IPS-18a (cell line): ENCODE data around the gene GALNT2.

Experiments
- H3K27ac ChIP-seq: one replicate; pipeline ENCODE4 v1.5.1; 2013; ENCODE audit warnings: low read length
- H3K27me3 ChIP-seq: one replicate; pipeline ENCODE4 v1.6.1; 2013; ENCODE audit warnings: mild to moderate bottlenecking, low read length; ENCODE audit not compliant: control insufficient read depth, insufficient read depth
- H3K36me3 ChIP-seq: one replicate; pipeline ENCODE4 v1.6.1; 2013; ENCODE audit warnings: low read depth, low read length; ENCODE audit not compliant: control insufficient read depth
- H3K4me1 ChIP-seq: one replicate; pipeline ENCODE4 v1.6.1; 2013; ENCODE audit warnings: low read depth, low read length; ENCODE audit not compliant: control insufficient read depth
- H3K4me3 ChIP-seq: one replicate; pipeline ENCODE4 v1.5.1; 2013; ENCODE audit warnings: low read length
- H3K9ac ChIP-seq: one replicate; pipeline ENCODE4 v1.6.1; 2013; ENCODE audit warnings: mild to moderate bottlenecking, low read length, moderate library complexity
- H3K9me3 ChIP-seq: one replicate; pipeline ENCODE4 v1.6.1; 2013; ENCODE audit warnings: low read depth, low read length; ENCODE audit not compliant: control insufficient read depth

The GALNT2 gene

GRCh38 chr1:230170153-230170547, 103.1 kb downstream of the GALNT2 start:
- Histone ChIP-seq H3K27me3 (no peaks in the 10 kb centered on the region), H3K9me3 (no peaks in the 10 kb centered on the region), H3K9ac (no peak overlapping the region), H3K27ac (no peak overlapping the region), H3K4me1 (peaks cover 18% of the 10 kb centered on the region), H3K36me3 (no peaks in the 10 kb centered on the region), H3K4me3 (no peak overlapping the region)

- no peaks in the 10 kb centered on the region for H3K9me3 ChIP-seq
- no peak overlapping the region for H3K27ac ChIP-seq
- peaks cover 20% of the 10 kb centered on the region for H3K4me1 ChIP-seq
- no peaks in the 10 kb centered on the region for H3K36me3 ChIP-seq
- no peak overlapping the region for H3K4me3 ChIP-seq
- H3K9ac ChIP-seq = no peak overlapping the region
- no peaks in the 10 kb centered on the region for H3K27me3 ChIP-seq
Observed at GRCh38 chr1:230170622-230171021, 103.6 kb downstream of the GALNT2 start.

- Histone ChIP-seq H3K4me3 (no peak overlapping the region), H3K36me3 (no peaks in the 10 kb centered on the region), H3K4me1 (peaks cover 21% of the 10 kb centered on the region), H3K27ac (no peak overlapping the region), H3K9me3 (no peaks in the 10 kb centered on the region), H3K9ac (no peak overlapping the region), H3K27me3 (no peaks in the 10 kb centered on the region)
Observed at GRCh38 chr1:230171356-230172015, 104.4 kb downstream of the GALNT2 start.

- Histone ChIP-seq H3K36me3 (no peaks in the 10 kb centered on the region), H3K9me3 (no peaks in the 10 kb centered on the region), H3K27me3 (no peaks in the 10 kb centered on the region), H3K4me3 (no peak overlapping the region), H3K27ac (no peak overlapping the region), H3K9ac (no peak overlapping the region), H3K4me1 (peaks cover 27% of the 10 kb centered on the region)
Observed at GRCh38 chr1:230172016-230172537, 105.0 kb downstream of the GALNT2 start.

- no peaks in the 10 kb centered on the region for H3K27me3 ChIP-seq
- no peak overlapping the region for H3K27ac ChIP-seq
- H3K4me3 ChIP-seq = no peak overlapping the region
- H3K36me3 ChIP-seq = no peaks in the 10 kb centered on the region
- peaks cover 29% of the 10 kb centered on the region for H3K4me1 ChIP-seq
- H3K9ac ChIP-seq = no peak overlapping the region
- no peaks in the 10 kb centered on the region for H3K9me3 ChIP-seq
Observed at GRCh38 chr1:230173187-230173975, 106.3 kb downstream of the GALNT2 start.

GRCh38 chr1:230174041-230174440, 107.0 kb downstream of the GALNT2 start:
- Histone ChIP-seq H3K9me3 (no peaks in the 10 kb centered on the region), H3K9ac (no peak overlapping the region), H3K4me1 (peaks cover 29% of the 10 kb centered on the region), H3K27ac (no peak overlapping the region), H3K36me3 (no peaks in the 10 kb centered on the region), H3K27me3 (no peaks in the 10 kb centered on the region), H3K4me3 (no peak overlapping the region)

- H3K4me1 ChIP-seq = peaks cover 29% of the 10 kb centered on the region
- no peak overlapping the region for H3K9ac ChIP-seq
- H3K27me3 ChIP-seq = no peaks in the 10 kb centered on the region
- H3K4me3 ChIP-seq = no peak overlapping the region
- H3K9me3 ChIP-seq = no peaks in the 10 kb centered on the region
- H3K36me3 ChIP-seq = no peaks in the 10 kb centered on the region
- H3K27ac ChIP-seq = no peak overlapping the region
Observed at GRCh38 chr1:230174471-230175162, 107.6 kb downstream of the GALNT2 start.

GRCh38 chr1:230175163-230175747, 108.2 kb downstream of the GALNT2 start:
- Histone ChIP-seq H3K36me3 (no peaks in the 10 kb centered on the region), H3K27me3 (no peaks in the 10 kb centered on the region), H3K4me3 (no peak overlapping the region), H3K9ac (no peak overlapping the region), H3K4me1 (peaks cover 24% of the 10 kb centered on the region), H3K27ac (no peak overlapping the region), H3K9me3 (no peaks in the 10 kb centered on the region)

- Histone ChIP-seq H3K9ac (no peak overlapping the region), H3K4me3 (no peak overlapping the region), H3K27ac (no peak overlapping the region), H3K36me3 (no peaks in the 10 kb centered on the region), H3K9me3 (no peaks in the 10 kb centered on the region), H3K4me1 (peaks cover 19% of the 10 kb centered on the region), H3K27me3 (no peaks in the 10 kb centered on the region)
Observed at GRCh38 chr1:230175839-230176238, 108.8 kb downstream of the GALNT2 start.

GRCh38 chr1:230176326-230176725, 109.3 kb downstream of the GALNT2 start:
- Histone ChIP-seq H3K27ac (no peak overlapping the region), H3K27me3 (no peaks in the 10 kb centered on the region), H3K9me3 (no peaks in the 10 kb centered on the region), H3K4me3 (no peak overlapping the region), H3K9ac (no peak overlapping the region), H3K4me1 (peaks cover 16% of the 10 kb centered on the region), H3K36me3 (no peaks in the 10 kb centered on the region)

- no peaks in the 10 kb centered on the region for H3K36me3 ChIP-seq
- H3K9me3 ChIP-seq = no peaks in the 10 kb centered on the region
- no peaks in the 10 kb centered on the region for H3K27me3 ChIP-seq
- peaks cover 16% of the 10 kb centered on the region for H3K4me1 ChIP-seq
- no peak overlapping the region for H3K4me3 ChIP-seq
- no peak overlapping the region for H3K9ac ChIP-seq
- no peak overlapping the region for H3K27ac ChIP-seq
Observed at GRCh38 chr1:230176871-230177411, 109.9 kb downstream of the GALNT2 start.
